Stimulated activated CD8-positive, alpha-beta memory T cell treated with anti-CD3 and anti-CD28 coated beads, Interleukin-7, amount 100 ng/mL, for 24 hours (primary cell): ENCODE results near the gene OGDH.
"Not testable (repeated sequence)": the region's sequence is repeated elsewhere in the genome, so short reads cannot be mapped to it uniquely, and the experiment has no call there.

Experiments
- DNase-seq: peaks from one replicate; pipeline ENCODE4 v3.0.0-alpha.2; 2020; ENCODE audit warnings: low read depth

OGDH gene

DNA sequence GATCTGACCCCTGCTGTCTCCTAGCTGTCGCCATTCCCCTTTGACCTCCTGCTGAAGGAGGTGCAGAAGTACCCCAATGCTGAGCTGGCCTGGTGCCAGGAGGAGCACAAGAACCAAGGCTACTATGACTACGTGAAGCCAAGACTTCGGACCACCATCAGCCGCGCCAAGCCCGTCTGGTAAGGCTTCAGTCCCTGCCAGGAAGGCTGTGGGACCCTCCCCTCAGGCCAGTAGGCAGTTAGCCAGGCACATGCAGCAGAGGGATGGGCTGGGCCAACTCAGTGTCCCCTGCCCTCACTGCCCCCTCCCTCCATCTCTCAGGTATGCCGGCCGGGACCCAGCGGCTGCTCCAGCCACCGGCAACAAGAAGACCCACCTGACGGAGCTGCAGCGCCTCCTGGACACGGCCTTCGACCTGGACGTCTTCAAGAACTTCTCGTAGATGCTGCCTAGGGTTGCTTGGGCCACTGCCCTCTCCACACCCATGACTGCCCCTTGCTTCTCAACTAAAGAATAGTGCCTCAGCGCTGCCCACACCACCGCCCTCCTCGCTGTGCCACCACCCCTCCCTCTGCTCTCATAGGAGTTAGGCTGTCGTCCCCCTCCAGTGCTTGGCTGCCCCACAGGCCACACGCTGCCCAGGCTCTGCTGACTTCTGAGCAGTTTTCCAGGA is 101.3 kb downstream of the OGDH start:
- DNase-seq = no peak

DNA sequence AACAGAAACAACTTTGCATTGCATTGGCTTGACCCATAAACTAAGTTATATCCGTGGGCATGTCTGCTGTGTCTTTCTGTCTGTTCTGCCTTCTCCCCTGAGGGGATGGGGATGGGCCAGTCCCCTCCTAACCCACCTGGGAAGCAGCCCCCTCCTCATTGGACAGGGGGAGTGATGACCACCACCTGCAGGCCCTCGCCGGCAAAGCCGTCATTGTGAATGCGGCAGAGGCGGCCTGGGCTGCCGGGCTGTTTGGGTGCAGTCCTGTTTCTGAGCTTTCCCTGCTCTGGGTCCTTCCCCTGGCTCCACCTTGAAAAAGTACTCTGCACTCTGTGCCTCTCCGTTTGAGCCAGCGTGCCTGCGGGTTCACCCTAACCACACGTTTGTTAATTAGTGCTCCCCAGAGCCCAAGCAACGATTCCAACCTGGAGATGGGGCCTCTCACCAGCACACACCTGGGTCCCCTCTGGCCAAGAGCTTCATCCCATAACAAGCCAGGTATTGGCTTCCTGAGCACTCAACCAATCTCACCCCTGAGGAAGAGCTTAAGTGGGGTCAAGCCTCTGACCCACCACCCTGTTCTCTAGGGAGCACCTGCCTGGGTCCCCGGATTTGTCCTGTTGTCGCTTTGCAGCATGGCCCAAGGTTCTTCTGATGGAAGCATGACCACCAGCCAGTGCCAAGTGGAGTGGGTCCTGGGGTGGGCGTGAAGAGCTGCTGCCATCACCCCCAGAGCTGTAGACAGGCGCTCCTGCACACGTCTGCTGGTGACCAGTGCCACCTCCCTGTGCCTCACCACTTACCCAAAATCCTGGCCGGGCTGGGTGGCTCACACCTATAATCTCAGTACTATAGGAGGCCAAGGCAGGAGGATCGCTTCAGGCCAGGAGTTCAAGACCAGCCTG is 102.8 kb downstream of the OGDH start:
- DNase-seq = no peak

DNA sequence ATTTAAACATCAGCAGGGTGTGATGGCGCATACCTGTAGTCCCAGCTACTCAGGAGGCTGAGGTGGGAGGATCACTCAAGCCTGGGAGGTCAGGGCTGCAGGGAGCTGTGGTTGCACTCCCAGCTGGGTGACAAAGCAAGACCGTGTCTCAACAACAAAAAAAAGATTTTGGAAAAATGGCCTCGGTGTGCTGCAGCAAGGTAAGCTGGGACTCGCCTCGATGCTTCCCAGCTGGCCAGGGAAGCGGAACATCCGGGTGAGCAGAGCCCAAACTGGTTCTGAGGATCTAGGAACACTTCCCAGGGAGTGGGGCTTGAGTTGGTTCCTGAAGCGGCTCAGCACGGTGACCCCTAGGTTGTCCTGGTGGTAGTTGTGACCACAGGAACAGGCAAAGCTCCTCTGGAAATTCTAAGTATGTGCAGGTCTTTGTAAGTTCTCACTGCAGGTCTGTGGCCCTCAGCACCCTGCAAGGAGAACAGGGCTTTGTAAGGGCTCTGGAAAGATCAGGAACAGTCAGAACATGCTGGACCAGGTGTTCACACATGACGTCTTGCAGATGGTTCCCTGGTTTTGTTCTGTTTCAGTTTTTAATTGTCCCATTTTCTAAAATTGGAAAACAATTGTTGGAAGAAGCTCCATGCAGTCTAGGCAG is 103.6 kb downstream of the OGDH start:
- no peak for DNase-seq

DNA sequence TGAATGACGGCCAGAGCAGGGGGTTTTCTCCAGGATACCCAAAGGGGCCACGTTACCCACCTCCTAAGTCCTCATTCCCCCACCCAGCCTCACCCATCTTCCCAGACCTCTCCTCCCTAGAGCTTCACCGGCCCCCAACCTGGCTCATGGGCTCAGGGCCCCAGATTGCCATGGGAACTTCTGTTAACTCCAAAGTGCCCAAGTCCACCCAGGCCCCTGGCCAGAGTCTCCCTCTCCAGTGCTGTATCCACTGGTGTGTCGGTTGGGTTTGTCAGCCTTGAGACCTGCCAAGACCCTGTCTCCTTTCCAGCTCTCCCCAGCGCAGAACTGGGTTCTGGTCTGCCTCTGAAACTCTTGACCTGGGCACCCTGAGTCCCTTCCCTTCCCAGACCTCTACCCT is 105.1 kb downstream of the OGDH start:
- no peak for DNase-seq

DNA sequence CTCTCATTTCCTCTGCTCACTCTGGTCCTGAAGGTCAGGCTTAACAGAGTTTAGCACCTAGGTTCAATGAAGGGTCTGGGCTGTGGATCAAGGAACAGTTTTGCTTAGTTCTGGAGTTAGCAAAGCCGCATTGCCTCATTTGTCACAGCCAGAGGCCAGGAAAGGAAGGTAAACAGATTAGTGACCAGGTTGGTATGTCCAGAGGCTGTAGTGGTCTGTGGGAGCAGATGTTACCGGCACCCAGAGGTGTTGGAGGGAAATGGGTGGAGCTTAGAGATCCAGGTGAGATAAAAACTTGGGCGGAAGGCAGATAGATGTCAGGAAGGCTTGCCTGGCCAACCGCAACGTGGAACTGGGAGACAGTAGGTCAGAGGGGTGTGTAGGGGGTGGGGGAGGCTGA is 105.6 kb downstream of the OGDH start:
- DNase-seq = no peak

DNA sequence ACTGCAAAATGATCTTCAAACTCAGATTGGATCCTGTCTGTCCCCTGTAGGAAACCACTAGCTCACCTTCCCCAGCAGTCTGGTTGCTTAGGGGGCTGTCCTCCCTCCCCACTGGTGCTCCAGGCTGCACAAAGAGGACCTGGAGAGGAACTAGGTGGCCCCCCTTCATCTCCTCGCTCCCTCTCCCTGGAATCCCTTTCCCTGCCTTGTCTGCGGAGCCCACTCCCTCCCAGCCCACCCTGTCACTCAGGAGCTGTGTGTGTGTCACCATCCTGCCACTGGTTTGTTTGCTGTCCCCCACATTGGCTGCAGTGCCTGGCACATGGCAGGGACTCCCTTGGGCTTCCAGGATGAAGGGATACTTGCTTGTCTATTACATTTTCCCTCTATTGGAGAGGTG is 106.7 kb downstream of the OGDH start:
- no peak for DNase-seq

DNA sequence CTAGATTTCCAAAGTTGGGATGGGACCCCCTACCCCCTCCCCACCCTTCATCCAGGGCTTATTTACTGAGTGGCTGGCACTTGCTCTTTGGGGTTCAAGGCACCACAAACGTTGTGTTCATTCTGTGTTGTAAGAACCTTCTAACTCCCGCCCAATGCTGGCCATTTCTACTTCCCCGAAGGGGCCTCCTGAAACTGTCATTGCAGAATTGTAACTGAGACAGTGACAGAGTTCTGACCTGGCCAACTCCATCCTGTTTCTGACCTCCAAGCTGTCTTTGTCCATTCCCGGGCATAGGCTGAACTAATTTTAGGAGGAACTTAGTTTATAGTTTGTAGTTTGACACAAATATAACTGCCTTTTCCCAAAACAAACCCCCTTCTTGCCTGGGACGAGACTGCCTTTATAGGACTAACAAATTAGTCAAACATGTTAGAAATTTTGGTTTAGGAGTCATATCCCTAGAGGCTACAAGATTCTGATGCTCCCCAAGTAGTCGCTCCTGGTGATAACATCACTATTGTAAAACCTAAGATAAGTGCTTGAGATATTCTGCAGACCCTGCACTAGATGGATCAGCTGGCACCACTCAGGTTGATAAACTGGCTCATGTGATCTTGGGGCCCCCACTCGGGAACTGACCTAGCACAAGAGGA is 107.4 kb downstream of the OGDH start:
- no peak for DNase-seq

DNA sequence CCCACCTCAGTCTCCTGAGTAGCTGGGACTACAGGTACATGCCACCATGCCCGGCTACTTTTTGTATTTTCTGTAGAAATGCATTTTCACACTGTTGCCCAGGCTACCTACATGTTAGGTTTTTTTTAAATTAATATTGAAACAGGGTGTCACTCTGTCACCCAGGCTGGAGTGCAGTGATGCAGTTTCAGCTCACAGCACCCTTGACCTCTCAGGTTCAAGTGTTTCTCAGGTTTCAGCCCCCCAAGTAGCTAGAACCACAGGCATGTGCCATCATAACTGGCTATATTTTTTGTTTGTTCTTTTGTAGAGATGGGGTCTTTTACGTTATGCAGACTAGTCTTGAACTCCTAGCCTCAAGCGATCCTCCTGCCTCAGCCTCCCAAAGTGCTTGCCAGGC is 109.8 kb downstream of the OGDH start:
- no peak for DNase-seq

DNA sequence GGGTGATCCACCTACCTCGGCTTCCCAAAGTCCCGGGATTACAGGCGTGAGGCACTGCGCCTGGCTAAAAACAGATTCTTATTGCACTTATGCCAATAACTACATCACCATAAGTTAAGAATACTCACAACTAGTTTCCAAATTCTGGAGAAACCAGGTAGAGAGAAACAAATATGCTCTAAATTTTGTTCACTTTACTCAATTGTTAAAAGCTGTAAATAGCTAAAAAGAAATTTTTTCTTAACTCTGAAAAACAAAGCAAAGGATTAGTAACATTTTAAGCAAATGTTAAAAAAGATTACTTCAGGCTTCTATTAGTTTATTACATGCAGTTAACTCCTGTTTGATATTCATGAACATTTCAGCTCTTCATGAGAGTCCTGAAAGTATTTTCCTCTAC is 113.9 kb downstream of the OGDH start:
- no peak for DNase-seq

DNA sequence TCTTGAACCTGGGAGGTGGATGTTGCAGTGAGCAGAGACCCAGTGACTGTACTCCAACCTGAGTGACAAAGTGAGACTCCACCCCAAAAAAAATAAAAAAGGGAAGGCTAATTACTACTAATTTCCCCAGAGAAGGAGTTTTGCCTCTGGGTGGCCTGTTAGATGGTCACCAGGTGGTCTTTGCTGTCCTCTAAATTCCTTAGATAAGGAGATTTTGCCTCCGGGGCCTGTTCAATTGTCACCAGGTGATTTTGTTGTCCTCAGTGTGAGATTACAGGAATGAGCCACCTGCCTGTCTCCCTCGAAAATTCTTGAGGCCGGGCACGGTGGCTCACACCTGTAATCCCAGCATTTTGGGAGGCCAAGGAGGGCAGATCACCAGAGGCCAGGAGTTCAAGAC is 117.8 kb downstream of the OGDH start:
- DNase-seq = no peak

DNA sequence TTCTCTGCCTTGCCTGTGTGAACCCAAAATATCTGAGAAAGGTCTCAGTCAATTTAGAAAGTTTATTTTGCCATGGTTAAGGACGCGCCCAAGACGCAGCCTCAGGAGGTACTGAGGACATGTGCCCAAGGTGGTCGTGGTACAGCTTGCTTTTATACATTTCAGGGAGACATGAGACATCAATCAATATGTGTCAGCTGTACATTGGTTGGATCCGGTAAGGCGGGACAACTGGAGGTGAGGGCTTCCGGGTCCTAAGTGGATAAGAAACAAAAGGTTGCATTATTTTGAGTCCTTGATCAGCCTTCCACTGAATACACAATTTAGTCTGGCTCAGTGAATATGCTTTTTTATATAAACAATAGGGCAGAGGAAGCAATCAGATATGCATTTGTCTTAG is 119.8 kb downstream of the OGDH start:
- DNase-seq = not testable (repeated sequence)

DNA sequence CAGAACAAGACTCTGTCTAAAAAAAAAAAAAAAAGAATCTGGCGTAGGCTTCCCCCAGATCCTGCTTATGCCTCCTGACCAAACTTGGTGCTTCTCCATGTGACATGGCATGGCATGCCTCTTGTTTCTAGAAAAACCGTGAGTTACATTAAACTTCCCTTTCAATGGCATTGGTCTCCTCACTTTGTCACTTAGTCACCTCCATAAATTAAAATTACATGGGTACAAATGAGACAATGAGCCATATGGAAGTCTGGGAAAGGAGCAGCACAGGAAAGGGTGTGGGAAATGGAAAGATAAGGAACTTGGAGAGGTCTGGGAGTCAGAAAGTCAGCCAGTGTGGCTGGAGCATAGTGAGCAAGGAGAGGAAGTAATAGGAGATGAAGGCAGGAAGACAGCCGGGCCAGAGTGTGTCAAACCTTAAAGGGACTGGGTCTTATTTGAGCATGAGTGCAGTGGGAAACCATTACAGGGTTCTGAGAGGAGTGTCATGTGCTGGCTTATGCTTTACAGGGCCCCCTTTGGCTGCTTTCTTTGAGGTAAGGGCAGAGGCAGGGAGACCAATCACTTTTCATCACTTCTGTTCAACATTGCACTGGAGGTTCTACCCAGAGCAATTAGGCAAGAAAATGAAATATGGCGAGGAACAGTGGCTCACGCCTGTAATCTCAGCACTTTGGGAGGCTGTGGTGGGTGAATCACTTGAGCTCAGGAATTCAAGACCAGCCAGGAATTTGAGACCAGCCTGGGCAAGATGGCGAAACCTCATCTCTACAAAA is 120.9 kb downstream of the OGDH start:
- no peak for DNase-seq

DNA sequence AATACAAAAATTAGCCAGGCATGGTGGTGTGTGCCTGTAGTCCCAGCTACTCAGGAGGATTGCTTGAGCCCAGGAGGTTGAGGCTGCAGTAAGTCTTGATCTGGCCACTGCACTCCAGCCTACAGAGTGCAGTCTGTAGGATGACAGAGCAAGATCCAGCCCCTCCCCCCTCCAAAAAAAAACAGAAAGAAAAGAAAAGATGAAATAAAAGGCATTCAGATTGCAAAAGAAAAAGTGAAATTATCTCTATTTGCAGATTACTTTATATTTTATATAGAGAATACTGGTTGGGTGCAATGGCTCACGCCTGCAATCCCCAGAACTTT is 121.5 kb downstream of the OGDH start:
- DNase-seq = no peak

DNA sequence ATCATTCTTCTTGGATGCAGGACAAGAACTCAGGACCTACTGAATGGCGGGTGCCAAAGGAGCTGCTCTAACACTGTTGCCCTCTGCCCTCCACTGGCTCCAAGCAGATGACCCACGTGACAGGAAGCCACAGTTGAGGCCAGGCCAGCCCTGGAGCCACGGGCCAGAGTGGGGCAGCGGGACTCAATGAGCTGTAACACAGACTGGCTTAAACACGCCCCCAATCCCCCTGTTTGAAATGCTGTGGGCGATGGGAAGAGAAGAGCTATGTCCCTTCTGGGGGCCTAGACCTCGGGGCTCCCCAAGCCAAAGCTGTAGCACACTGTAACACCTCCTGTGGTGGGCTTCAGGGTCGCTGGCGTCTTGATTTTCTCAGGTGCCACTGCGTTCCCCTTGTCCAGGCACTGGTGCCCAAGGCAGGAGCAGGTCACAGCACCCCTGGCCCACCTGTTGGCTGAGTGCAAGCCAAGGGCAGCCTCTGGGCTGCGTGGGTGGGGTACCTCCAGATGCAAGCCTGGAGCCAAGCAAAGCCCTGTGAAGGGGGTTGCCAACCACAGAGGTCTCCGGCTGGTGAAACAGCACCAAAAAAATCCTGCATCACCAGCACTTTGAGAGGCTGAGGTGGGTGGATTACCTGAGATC is 123.6 kb downstream of the OGDH start:
- no peak for DNase-seq

DNA sequence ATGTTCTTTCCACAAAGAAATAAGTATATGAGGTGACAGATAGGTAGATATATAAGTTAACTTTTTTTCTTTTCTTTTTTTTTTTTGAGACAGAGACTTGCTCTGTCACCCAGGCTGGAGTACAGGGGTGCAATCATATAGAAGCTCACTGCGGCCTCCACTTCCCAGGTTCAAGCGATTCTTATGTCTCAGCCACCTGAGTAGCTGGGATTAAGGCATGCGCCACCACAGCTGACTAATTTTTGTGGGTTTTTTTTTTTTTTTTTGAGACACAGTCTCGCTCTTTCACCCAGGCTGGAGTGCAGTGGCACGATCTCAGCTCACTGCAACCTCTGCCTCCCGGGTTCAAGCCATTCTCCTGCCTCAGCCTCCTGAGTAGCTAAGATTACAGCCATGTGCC is 126.5 kb downstream of the OGDH start:
- not testable (repeated sequence) for DNase-seq

DNA sequence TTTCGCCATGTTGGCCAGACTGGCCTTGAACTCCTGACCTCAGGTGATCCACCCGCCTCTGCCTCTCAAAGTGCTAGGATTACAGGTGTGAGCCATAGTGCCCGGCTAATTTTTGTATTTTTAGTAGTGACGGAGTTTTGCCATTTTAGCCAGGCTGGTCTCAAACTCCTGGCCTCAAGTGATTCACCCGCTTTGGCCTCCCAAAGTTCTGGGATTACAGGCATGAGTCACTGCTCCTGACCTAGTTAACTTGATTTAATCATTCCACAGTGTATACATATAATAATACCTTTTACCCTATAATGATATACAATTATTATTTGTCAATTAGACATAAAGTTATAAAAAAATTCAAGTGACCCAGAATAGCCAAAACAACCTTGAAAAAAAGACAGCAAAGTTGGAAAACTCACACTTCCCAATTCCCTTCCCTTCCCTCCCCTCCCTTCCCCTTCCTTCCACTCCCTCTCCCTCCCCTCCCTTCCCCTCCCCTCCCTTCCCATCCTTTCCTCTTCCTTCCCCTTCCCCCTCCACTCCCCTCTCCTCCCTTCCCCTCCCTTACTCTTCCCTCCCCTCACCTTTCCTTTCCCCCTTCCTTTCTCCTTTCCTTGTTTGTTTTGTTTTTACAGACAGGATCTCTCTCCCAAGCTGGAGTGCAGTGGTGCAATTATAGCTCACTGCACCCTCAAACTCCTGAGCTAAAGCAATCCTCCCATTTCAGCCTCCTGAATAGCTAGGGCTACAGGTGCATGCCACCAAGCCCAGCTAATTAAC is 127.5 kb downstream of the OGDH start:
- no peak for DNase-seq

DNA sequence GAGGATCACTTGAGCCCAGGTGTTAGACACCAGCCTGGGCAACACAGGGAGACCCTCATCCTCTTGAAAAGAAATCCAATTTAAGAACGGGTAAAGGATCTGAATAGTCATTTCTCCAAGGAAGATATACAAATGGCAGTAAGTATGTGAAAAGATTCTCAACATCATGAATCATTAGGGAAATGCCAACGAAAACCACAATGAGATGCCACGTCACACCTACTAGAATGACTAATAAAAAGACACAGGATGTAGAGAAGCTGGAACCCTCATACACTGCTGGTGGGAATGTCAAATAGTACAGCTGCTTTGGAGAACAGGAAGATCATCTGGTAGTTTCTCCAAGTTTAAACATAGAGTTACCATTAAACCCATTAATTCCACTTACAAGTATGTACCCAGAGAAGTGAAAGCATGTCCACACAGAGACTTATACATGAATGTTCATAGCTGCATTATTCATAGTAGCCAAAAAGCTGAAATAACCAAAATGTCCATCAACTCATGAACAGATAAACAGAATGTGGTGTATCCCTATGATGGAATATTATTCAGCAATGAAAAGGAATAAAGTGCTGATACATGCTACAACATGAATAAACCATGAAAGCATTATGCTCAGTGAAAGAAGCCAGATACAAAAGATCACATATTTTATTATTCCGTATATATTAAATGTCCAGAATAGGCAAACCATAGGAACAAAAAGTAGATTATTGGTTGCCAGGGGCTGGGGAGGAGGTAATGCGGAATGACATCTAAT is 129.2 kb downstream of the OGDH start:
- DNase-seq = no peak

DNA sequence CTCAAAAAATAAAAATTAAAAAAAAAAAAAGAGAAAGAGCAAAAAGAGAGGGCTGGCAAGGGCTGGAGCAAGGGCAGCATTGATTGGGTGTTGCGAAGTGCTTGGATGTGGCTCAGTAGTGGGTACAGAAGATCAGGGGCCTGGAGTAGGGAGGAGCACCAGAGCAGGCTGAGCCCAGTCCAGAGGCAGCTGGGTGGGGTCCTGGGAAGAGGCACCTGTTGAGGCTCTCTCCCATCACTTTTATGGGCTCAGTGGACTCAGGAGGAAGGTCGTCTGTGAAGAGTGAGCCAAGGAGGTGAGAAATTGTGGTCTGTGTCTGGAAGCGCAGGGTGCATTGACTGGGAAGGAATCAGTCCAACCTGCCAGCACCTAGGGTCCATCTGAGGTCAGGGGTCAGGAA is 130.5 kb downstream of the OGDH start:
- no peak for DNase-seq

DNA sequence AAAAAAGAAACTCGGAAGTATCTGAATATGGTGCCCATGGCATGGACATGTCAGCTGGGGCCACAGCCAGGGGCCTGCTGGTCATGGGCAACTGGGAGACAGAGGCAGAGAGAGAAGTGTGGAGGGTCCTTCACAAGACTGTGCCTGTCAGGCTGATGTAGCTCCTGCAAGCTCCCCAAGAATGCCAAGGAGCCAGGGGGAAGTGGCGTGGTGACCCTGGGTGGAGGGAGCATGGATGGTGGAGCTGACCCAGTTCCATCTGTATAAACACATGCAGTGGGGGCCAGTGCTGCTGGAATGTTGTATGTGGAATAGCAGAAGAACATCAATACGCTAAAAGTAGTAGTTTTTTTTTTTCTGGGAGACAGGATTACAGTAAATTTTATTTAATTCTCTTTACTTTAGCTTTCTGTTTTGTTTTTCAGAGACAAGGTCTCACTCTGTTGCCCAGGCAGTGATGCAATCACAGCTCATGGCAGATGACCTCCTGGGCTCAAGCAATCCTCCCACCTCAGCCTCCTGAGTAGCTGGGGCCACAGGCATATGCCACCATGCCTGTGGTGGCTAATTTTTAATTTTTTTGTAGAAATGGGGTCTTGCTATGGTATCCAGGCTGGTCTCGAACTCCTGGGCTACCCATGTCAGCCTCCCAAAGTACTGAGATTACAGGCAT is 131.8 kb downstream of the OGDH start:
- no peak for DNase-seq
